ENCODE results near the gene TMEM131L. TPM values are rescaled to one million over a fixed set of nuclear protein-coding genes. Genes with fewer than 3 reads are reported as not detected.
A peak's percentile ranks its signal among the peaks of the same experiment; 100 is the strongest.

TMEM131L gene
- total RNA-seq, 1 experiment from 2014 or later, result 14.6 TPM

- H3K36me3 Mint-ChIP-seq (ENCODE audit: insufficient read depth in 1 of 3, low read depth in 3 of 3), result peaks cover 2 to 6% (median 2%) of the 10 kb centered on the region in 3 experiments; a peak in 4 of 7 replicates
- no peak overlapping the region for H3K56ac ChIP-seq (ENCODE audit: insufficient read length, low read depth, low read length)
- no peaks in the 10 kb centered on the region for H3K27me3 Mint-ChIP-seq (ENCODE audit: low read depth)
- H4K20me1 ChIP-seq (ENCODE audit: control insufficient read depth, insufficient read depth, insufficient read length), result no peaks in the 10 kb centered on the region
- no peak overlapping the region for H3K4ac ChIP-seq (ENCODE audit: low read depth, low read length)
- H2AK5ac ChIP-seq (ENCODE audit: insufficient read length, low read length), result no peak overlapping the region
- no peaks in the 10 kb centered on the region for H3K9me3 ChIP-seq (ENCODE audit: control insufficient read depth, low read depth, low read length)
- no peak overlapping the region for H3K4me2 ChIP-seq (ENCODE audit: insufficient read depth, insufficient read length, low read length)
- no peak overlapping the region for H2AFZ ChIP-seq (ENCODE audit: low read length)
- no peak overlapping the region; a peak in 1 of 7 replicates for H3K27ac Mint-ChIP-seq
- H3K4me3 Mint-ChIP-seq, result no peak overlapping the region
- H2BK5ac ChIP-seq (ENCODE audit: insufficient read length, low read length), result no peak overlapping the region
- H3K4me1 Mint-ChIP-seq, result peaks cover 46 to 56% of the 10 kb centered on the region in 2 experiments
- no peak overlapping the region for H3K14ac ChIP-seq (ENCODE audit: insufficient read depth, low read length)
- no peak overlapping the region for H4K8ac ChIP-seq (replicated peaks; ENCODE audit: insufficient read length, low read depth, low read length)
- H3K27ac ChIP-seq (ENCODE audit: insufficient read length, low read depth, low read length), result no peak overlapping the region
- no peaks in the 10 kb centered on the region for H3K79me1 ChIP-seq (ENCODE audit: insufficient read depth, low read depth, low read length, poor library complexity, severe bottlenecking)
- H3K23me2 ChIP-seq (ENCODE audit: insufficient read length, low read depth, low read length, poor library complexity, severe bottlenecking), result no peaks in the 10 kb centered on the region
- H2BK20ac ChIP-seq (ENCODE audit: low read depth, low read length, poor library complexity, severe bottlenecking), result no peak overlapping the region
- H4K91ac ChIP-seq (ENCODE audit: insufficient read length, low read depth, low read length), result no peak overlapping the region
- no peak for DNase-seq
- no peaks in the 10 kb centered on the region for H3K27me3 ChIP-seq (ENCODE audit: insufficient read depth, low read length)
- WGBS (ENCODE audit: extremely low coverage, insufficient read length, low lambda C conversion rate), result no CpG with 5 or more reads among the region's 6 CpGs
- no peak overlapping the region for H2BK12ac ChIP-seq (ENCODE audit: insufficient read length, low read depth, low read length)
- no peak overlapping the region for H3T11ph ChIP-seq (ENCODE audit: low read length)
- H4K5ac ChIP-seq (ENCODE audit: insufficient read length, low read depth, low read length), result no peak overlapping the region
- H2BK15ac ChIP-seq (ENCODE audit: low read depth, low read length), result no peak overlapping the region
- no peaks in the 10 kb centered on the region for H3K79me2 ChIP-seq (ENCODE audit: insufficient read depth, low read length)
- H3K9me3 Mint-ChIP-seq, result no peaks in the 10 kb centered on the region; a peak in 1 of 5 replicates
- peaks cover 15% of the 10 kb centered on the region for H3K4me1 ChIP-seq (ENCODE audit: insufficient read depth, low read length)
- no peak overlapping the region for H2BK120ac ChIP-seq (ENCODE audit: low read depth, low read length, poor library complexity, severe bottlenecking)
- peak overlapping the region; percentile 11 for H3K18ac ChIP-seq (ENCODE audit: insufficient read length, low read depth, low read length)
- no peak for TF ChIP-seq CTCF (conservative IDR thresholded peaks at IDR 0.05)
- H3K9ac ChIP-seq (ENCODE audit: extremely low read depth, insufficient read length, low read length), result no peak overlapping the region
- H3K23ac ChIP-seq (ENCODE audit: insufficient read length, low read depth, low read length), result no peak overlapping the region
Measured at GRCh38 chr4:153537493-153537960, 71.4 kb downstream of the TMEM131L start.

All from H9 (cell line).